CD4-positive, alpha-beta T cell treated with Interleukin-6 at 100 ng/mL for 8 hours (primary cell): ENCODE measurements around the gene LASP1.
"Not testable (repeated sequence)": the region's sequence is repeated elsewhere in the genome, so short reads cannot be mapped to it uniquely, and the experiment has no call there.

Experiments
- DNase-seq: peaks from one replicate; pipeline ENCODE4 v3.0.0-alpha.2; 2020; ENCODE audit warnings: mixed read lengths, low spot score

LASP1 gene, protein sequence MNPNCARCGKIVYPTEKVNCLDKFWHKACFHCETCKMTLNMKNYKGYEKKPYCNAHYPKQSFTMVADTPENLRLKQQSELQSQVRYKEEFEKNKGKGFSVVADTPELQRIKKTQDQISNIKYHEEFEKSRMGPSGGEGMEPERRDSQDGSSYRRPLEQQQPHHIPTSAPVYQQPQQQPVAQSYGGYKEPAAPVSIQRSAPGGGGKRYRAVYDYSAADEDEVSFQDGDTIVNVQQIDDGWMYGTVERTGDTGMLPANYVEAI

GRCh38 chr17:38869526-38870258, at the start of gene LASP1:
LASP1 (plus strand) TSS chr17:38870058; CDS start chr17:38870190, 132 bp downstream.
- DNase-seq, result peak; percentile 87

DNA sequence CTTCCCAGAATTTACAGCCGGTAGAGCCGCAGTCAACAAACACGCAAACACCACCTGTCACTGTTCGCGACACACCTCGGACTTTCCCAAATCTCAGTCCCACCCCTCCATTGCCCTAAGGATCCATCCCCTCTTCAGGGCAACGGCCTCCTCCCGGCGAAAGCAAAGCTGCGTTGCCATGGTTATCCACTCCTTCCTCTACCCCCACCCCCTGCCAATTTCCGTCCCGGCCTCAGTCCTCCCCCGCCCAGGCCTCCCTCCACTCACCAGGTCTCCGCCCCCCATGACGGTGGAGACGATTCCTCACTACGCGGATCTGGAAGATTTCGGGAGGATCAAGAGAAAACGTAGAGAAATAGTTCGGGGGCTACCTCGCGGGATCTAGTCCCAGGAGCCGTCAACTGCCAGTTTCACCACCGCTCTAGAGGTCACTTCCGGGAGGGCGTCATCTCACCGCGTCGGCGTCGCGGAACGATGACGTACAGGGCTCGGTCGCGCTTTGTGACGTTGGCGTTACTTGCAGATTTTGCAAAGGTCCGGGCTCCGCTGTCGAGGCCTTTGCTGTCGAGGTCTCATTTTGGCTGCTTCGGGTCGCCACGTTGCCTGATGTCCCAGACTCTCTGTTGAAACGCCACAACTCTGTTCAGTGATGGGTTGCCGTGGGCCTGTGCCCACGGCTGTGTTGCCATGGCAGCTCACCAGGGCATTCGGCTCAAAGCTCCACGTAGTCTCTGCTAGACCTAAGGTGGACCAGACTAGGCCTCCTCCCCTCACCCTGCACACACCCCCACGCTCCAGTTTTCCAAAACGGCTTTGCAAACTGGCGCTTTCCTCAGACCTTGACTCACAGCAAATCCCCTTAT, 44.7 kb upstream of the LASP1 start, which contains the start of gene CWC25:
Gene CWC25 (minus strand): TSS at position 423 of the 863 bp plus-strand sequence. CDS start 138 bp downstream, at position 285.
- peak; percentile 91 for DNase-seq

GRCh38 chr17:38825762-38826247, 44.1 kb upstream of the LASP1 start:
- no peak for DNase-seq

DNA sequence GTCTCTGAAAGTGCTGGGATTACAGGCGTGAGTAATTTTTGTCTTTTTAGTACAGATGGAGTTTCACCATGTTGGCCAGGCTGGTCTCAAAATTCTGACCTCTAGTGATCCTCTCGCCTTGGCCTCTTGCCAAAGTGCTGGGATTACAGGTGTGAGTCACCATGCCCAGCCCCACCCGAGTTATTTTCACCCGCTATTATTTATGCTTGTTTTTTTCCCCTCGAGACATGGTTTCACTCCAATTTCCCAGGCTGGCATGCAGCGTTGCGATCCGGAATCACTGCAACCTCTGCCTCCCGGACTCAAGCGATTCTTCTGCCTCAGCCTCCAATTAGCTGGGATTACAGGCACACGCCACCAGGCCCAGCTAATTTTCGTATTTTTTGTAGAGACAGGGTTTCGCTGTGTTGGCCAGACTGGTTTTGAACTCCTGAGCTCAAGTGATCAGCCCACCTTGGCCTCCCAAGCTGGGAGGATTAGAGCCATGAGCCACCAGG, 25.5 kb upstream of the LASP1 start:
- DNase-seq, result no peak

DNA sequence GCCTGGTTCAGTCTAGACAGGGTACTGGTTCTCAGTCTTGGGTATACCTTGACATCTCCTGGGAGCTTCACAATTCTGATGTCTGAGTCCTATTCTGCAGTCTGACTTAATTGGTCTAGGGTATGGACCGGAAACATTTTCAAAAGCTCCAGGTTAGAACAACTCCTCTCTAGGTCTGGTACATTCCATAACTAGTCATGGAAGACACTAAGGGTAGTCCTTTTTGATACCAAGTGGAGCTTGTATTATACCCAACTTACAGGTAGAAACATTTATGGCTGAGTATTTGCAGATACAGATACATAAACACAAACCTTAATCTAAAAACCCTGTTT, 21.3 kb upstream of the LASP1 start:
- no peak for DNase-seq

- no peak for DNase-seq
Measured at GRCh38 chr17:38848939-38849605, 20.8 kb upstream of the LASP1 start.

GRCh38 chr17:38850374-38850773, 19.5 kb upstream of the LASP1 start:
- no peak for DNase-seq

DNA sequence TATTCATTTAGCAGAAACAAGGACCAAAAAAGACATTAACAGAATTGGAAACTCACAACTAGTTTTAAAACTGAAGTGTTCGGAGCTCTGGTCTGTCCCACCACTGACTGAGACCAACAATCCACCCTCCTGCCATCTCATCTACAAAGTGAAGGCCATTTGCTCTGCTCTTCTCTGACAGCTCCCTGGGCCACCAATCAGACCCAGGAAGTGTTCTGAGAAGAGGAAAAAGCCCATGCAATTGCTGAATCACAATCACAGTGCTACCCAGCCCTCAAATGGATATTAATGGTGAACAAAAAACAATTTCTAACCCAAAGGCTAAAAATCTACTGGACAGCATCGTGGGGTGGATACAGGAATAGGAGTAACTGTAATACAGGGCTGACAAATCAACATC, 18.4 kb upstream of the LASP1 start:
- DNase-seq, result no peak

GRCh38 chr17:38852771-38853291, 17.0 kb upstream of the LASP1 start:
- no peak for DNase-seq

GRCh38 chr17:38853292-38854219, 16.3 kb upstream of the LASP1 start, which contains the start of gene RPL23:
RPL23 (minus strand) TSS chr17:38853721; CDS start chr17:38853710, 11 bp downstream.
- peak; percentile 94 for DNase-seq

- not testable (repeated sequence) for DNase-seq
Measured at GRCh38 chr17:38855101-38855714, 14.7 kb upstream of the LASP1 start.

GRCh38 chr17:38857271-38857670, 12.6 kb upstream of the LASP1 start:
- DNase-seq, result no peak

DNA sequence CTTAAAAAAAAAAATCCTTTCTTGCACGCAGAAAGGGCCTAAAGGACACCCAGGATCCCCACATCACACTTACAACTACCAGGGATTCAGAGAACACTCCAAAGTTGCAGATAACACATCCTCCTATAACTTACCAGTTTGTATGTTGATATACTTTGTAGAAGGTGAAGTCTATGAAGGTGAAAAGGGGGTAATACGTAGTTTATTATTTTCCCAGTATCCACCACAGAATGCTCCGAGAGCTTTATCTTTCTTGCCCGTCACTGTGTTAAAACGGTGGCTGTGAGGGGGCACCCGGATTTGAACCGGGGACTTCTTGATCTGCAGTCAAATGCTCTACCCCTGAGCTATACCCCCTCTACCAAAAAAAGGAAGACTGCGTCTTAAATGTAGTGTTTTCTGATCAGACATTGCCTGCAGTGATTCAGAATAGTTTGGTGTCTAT, 8.4 kb upstream of the LASP1 start:
- DNase-seq, result no peak

DNA sequence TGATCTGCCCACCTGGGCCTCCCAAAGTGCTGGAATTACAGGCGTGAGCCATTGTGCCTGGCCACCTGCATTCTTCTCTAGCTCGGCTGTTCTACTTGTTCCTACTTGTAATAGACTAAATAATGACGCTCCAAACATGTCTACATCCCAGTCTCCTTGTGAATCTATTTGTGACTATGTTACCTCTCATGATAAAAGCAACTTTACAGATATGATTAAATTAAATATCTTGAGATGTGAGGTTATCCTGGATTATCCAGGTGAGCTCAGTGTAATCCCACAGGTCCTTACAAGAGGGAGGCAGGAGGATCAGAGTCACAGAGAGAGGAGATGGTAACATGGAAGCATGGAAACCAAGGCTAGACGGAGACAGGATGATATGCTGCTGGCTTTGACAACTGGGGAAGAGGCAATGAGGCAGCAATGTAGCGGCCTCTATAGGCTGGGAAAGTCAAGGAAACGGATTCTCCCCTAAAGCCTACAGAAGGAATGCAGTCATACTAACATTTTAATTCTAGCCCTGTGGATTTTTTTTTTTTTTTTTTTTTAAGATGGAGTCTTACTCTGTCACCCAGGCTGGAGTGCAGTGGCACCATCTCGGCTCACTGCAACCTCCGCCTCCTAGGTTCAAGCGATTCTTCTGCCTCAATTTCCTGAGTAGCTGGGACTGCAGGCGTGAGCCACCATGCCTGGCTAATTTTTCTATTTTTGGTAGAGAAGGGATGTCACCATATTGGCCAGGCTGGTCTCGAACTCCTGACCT, 5.0 kb upstream of the LASP1 start:
- no peak for DNase-seq

- DNase-seq, result peak; percentile 61
Measured at GRCh38 chr17:38867179-38867967, 2.5 kb upstream of the LASP1 start.

- DNase-seq, result no peak
Measured at GRCh38 chr17:38867968-38868816, 1.7 kb upstream of the LASP1 start.
